ENCODE results near the gene SFXN5. TPM values are rescaled to one million over a fixed set of nuclear protein-coding genes. Genes with fewer than 3 reads are reported as not detected.

Gene SFXN5
- total RNA-seq, 2 donors from 2014 or later = 12.8 to 23.2 TPM

GRCh38 chr2:72893594-72894319 is 177.8 kb downstream of the SFXN5 start:
- Histone ChIP-seq H3K27ac (no peak overlapping the region), H3K4me1 (replicated peaks) (no peaks in the 10 kb centered on the region), H3K27me3 (replicated peaks; ENCODE audit: insufficient read depth) (peaks cover 3% of the 10 kb centered on the region), H3K9me3 (no peaks in the 10 kb centered on the region), H3K4me3 (no peak overlapping the region), H3K36me3 (no peaks in the 10 kb centered on the region)
- TF ChIP-seq CTCF (IDR thresholded peaks at IDR 0.05) (peak in 2 of 4 experiments; percentile 41 to 47), POLR2AphosphoS5 (IDR thresholded peaks at IDR 0.05) (no peak), POLR2A (IDR thresholded peaks at IDR 0.05) (no peak)
- intact Hi-C loops (cut with DNase I) = loop anchor here (5.0 to 10.0 kb wide), 3 partner anchors 181 to 284 kb away; partner anchors contain the start of gene SFXN5
- no peak for DNase-seq (ENCODE audit: low spot score)
- WGBS = 45% methylated on average over 12 of the region's 15 CpGs

- no peaks in the 10 kb centered on the region for H3K9me3 ChIP-seq
- TF ChIP-seq POLR2A (IDR thresholded peaks at IDR 0.05) (no peak), CTCF (IDR thresholded peaks at IDR 0.05) (peak; percentile 20 to 75 (median 58)), POLR2AphosphoS5 (IDR thresholded peaks at IDR 0.05) (peak; percentile 6)
- no peaks in the 10 kb centered on the region for H3K36me3 ChIP-seq
- intact Hi-C loops (cut with DNase I) = loop anchor here (5.0 to 10.0 kb wide), 3 partner anchors 182 to 285 kb away; partner anchors contain the start of gene SFXN5
- no peak overlapping the region for H3K4me3 ChIP-seq
- DNase-seq (ENCODE audit: low spot score) = peak; percentile 51
- no peak overlapping the region for H3K27ac ChIP-seq
- no peaks in the 10 kb centered on the region for H3K4me1 ChIP-seq (replicated peaks)
- no peaks in the 10 kb centered on the region for H3K27me3 ChIP-seq (replicated peaks; ENCODE audit: insufficient read depth)
- WGBS = 19% methylated on average over 11 of the region's 11 CpGs
Measured at GRCh38 chr2:72892506-72893173, 178.9 kb downstream of the SFXN5 start.

Other genes starting within 250 kb of the SFXN5 start
- gene EXOC6B, start 245.7 kb downstream of the SFXN5 start, total RNA-seq = 10 to 100 TPM; 16.6 to 36.6 TPM
- 10 to 100 TPM; 42.5 to 91.5 TPM for gene SPR, start 184.3 kb downstream of the SFXN5 start, total RNA-seq
- gene EMX1, start 154.2 kb downstream of the SFXN5 start, total RNA-seq = 1 to 10 TPM in 1 of 2 donors, not detected in 1; 9.8 TPM
- 10 to 100 TPM; 24.1 to 47.7 TPM for gene RAB11FIP5, start 41.2 kb upstream of the SFXN5 start, total RNA-seq
- gene NOTO, start 130.9 kb upstream of the SFXN5 start, total RNA-seq = not detected
- gene SMYD5, start 142.5 kb upstream of the SFXN5 start, total RNA-seq = 10 to 100 TPM; 12.5 to 36.6 TPM
- 10 to 100 TPM; 21.4 to 26.3 TPM for gene PRADC1, start 161.5 kb upstream of the SFXN5 start, total RNA-seq
- gene CCT7, start 162.6 kb upstream of the SFXN5 start, total RNA-seq = 100 to 1,000 TPM; 206 to 242 TPM
- 1 to 10 TPM; 4.2 to 7.4 TPM for gene FBXO41, start 212.8 kb upstream of the SFXN5 start, total RNA-seq
- 10 to 100 TPM in 1 of 2 donors, not detected in 1; 11.4 TPM for gene EGR4, start 221.8 kb upstream of the SFXN5 start, total RNA-seq

All from prostate gland (tissue), 2 donors.